ENCODE results near the gene EFCAB14.

- TF ChIP-seq CTCF (IDR thresholded peaks at IDR 0.05) (no peak), POLR2A (IDR thresholded peaks at IDR 0.05) (no peak)
Observed at GRCh38 chr1:46691997-46692790, 26.7 kb downstream of the EFCAB14 start.
